HEK293 (cell line): Measurements from ENCODE around the gene COPZ1.
A peak's percentile ranks its signal among the peaks of the same experiment; 100 is the strongest.

Experiments used
- CTCF ChIP-seq: fragments of 450-650 bp; formaldehyde crosslinking; IDR thresholded peaks from 2 replicates; pipeline ENCODE4 v1.5.1; 2016; ENCODE audit warnings: missing biosample characterization, missing genetic modification characterization
- GLIS1 ChIP-seq: fragments of 450-650 bp; formaldehyde crosslinking; IDR thresholded peaks from 2 replicates; pipeline ENCODE4 v1.5.1; 2016; ENCODE audit warnings: missing biosample characterization, missing genetic modification characterization
- GLIS2 ChIP-seq: fragments of 450-650 bp; formaldehyde crosslinking; IDR thresholded peaks from 2 replicates; pipeline ENCODE4 v1.5.1; 2016; ENCODE audit warnings: missing biosample characterization, missing genetic modification characterization
- KLF1 ChIP-seq: fragments of 450-650 bp; formaldehyde crosslinking; IDR thresholded peaks from 2 replicates; pipeline ENCODE4 v1.5.1; 2016; ENCODE audit warnings: missing biosample characterization, missing genetic modification characterization
- KLF16 ChIP-seq: fragments of 450-650 bp; formaldehyde crosslinking; IDR thresholded peaks from 2 replicates; pipeline ENCODE4 v1.5.1; 2017; ENCODE audit warnings: missing biosample characterization, missing genetic modification characterization
- KLF17 ChIP-seq: fragments of 450-650 bp; formaldehyde crosslinking; IDR thresholded peaks from 2 replicates; pipeline ENCODE4 v1.5.1; 2016; ENCODE audit warnings: missing biosample characterization, missing genetic modification characterization
- PRDM2 ChIP-seq: fragments of 450-650 bp; formaldehyde crosslinking; IDR thresholded peaks from 2 replicates; pipeline ENCODE4 v1.5.1; 2016; ENCODE audit warnings: missing biosample characterization, missing genetic modification characterization, borderline replicate concordance
- SP2 ChIP-seq: fragments of 450-650 bp; formaldehyde crosslinking; IDR thresholded peaks from 2 replicates; pipeline ENCODE4 v1.5.1; 2016; ENCODE audit warnings: missing biosample characterization, missing genetic modification characterization
- SP7 ChIP-seq: fragments of 450-650 bp; formaldehyde crosslinking; IDR thresholded peaks from 2 replicates; pipeline ENCODE4 v1.5.1; 2016; ENCODE audit warnings: missing biosample characterization, missing genetic modification characterization
- TSHZ1 ChIP-seq: fragments of 450-650 bp; formaldehyde crosslinking; IDR thresholded peaks from 2 replicates; pipeline ENCODE4 v1.5.1; 2016; ENCODE audit warnings: missing biosample characterization, missing genetic modification characterization, borderline replicate concordance
- ZFP41 ChIP-seq: fragments of 450-650 bp; formaldehyde crosslinking; IDR thresholded peaks from 2 replicates; pipeline ENCODE4 v1.5.1; 2016; ENCODE audit warnings: missing biosample characterization, missing genetic modification characterization, borderline replicate concordance
- ZFP69B ChIP-seq: fragments of 450-650 bp; formaldehyde crosslinking; IDR thresholded peaks from 2 replicates; pipeline ENCODE4 v1.5.1; 2016; ENCODE audit warnings: missing biosample characterization, missing genetic modification characterization
- ZIC2 ChIP-seq: fragments of 450-650 bp; formaldehyde crosslinking; IDR thresholded peaks from 2 replicates; pipeline ENCODE4 v1.5.1; 2016; ENCODE audit warnings: missing biosample characterization, missing genetic modification characterization
- ZNF24 ChIP-seq: fragments of 450-650 bp; formaldehyde crosslinking; IDR thresholded peaks from 2 replicates; pipeline ENCODE4 v1.5.1; 2016; ENCODE audit warnings: missing biosample characterization, missing genetic modification characterization
- ZNF335 ChIP-seq: fragments of 450-650 bp; formaldehyde crosslinking; conservative IDR thresholded peaks from 2 replicates; pipeline ENCODE4 v1.5.1; 2016; ENCODE audit warnings: missing biosample characterization, missing genetic modification characterization
- ZNF341 ChIP-seq: fragments of 450-650 bp; formaldehyde crosslinking; IDR thresholded peaks from 2 replicates; pipeline ENCODE4; 2016; ENCODE audit warnings: low read depth, missing biosample characterization, missing genetic modification characterization
- ZNF398 ChIP-seq: fragments of 450-650 bp; formaldehyde crosslinking; IDR thresholded peaks from 2 replicates; pipeline ENCODE4 v1.5.1; 2017; ENCODE audit warnings: missing biosample characterization, missing genetic modification characterization
- ZNF423 ChIP-seq: fragments of 450-650 bp; formaldehyde crosslinking; IDR thresholded peaks from 2 replicates; pipeline ENCODE4 v1.5.1; 2016; ENCODE audit warnings: missing biosample characterization, missing genetic modification characterization
- ZNF521 ChIP-seq: fragments of 450-650 bp; formaldehyde crosslinking; IDR thresholded peaks from 2 replicates; pipeline ENCODE4 v1.5.1; 2017; ENCODE audit warnings: missing biosample characterization, mild to moderate bottlenecking, missing genetic modification characterization
- ZNF561 ChIP-seq: fragments of 450-650 bp; IDR thresholded peaks from 2 replicates; pipeline ENCODE4 v1.5.1; 2018; ENCODE audit warnings: missing biosample characterization, missing genetic modification characterization, borderline replicate concordance
- ZNF600 ChIP-seq: fragments of 450-650 bp; formaldehyde crosslinking; IDR thresholded peaks from 2 replicates; pipeline ENCODE4 v1.5.1; 2016; ENCODE audit warnings: missing biosample characterization, missing genetic modification characterization
- ZNF692 ChIP-seq: fragments of 450-650 bp; formaldehyde crosslinking; IDR thresholded peaks from 2 replicates; pipeline ENCODE4 v1.5.1; 2016; ENCODE audit warnings: missing biosample characterization, missing genetic modification characterization
- ZSCAN30 ChIP-seq: fragments of 450-650 bp; IDR thresholded peaks from 2 replicates; pipeline ENCODE4 v1.5.1; 2018; ENCODE audit warnings: missing biosample characterization, mild to moderate bottlenecking, missing genetic modification characterization, moderate library complexity

The COPZ1 gene

GRCh38 chr12:54304187-54304810, 20.6 kb upstream of the COPZ1 start (continued):
- peak; percentile 75 for TF ChIP-seq KLF17 (tag by site-specific recombination)
- TF ChIP-seq ZNF561 (tag by site-specific recombination): 0 out of 2 replicates have a peak, but pooled peaks have one; percentile 18
- TF ChIP-seq ZNF692 (tag by site-specific recombination): peak; percentile 70
- TF ChIP-seq ZNF341 (tag by site-specific recombination): peak; percentile 62
- no peak for TF ChIP-seq TSHZ1 (tag by site-specific recombination)
- peak; percentile 54 for TF ChIP-seq SP2 (tag by site-specific recombination)
- TF ChIP-seq ZSCAN30: peak; percentile 23; the same call in 1 of the 2 replicates
- TF ChIP-seq ZNF24: peak; percentile 27; the same call in 1 of the 2 replicates
- TF ChIP-seq ZFP69B (tag by site-specific recombination): peak; percentile 76
- peak; percentile 61; the same call in 1 of the 2 replicates for TF ChIP-seq ZNF600 (tag by site-specific recombination)
- peak; percentile 72 for TF ChIP-seq SP7 (tag by site-specific recombination)
- no peak for TF ChIP-seq ZFP41 (tag by site-specific recombination)
- peak; percentile 100 for TF ChIP-seq ZNF335 (tag by site-specific recombination)
- peak; percentile 82 for TF ChIP-seq ZNF398 (tag by site-specific recombination)
- TF ChIP-seq ZNF423 (tag by site-specific recombination): peak; percentile 95
- peak; percentile 99 for TF ChIP-seq ZIC2
- TF ChIP-seq ZNF521 (tag by site-specific recombination): no peak
- TF ChIP-seq KLF1 (tag by site-specific recombination): peak; percentile 97
- TF ChIP-seq GLIS1 (tag by site-specific recombination): peak; percentile 96
- no peak for TF ChIP-seq CTCF
- peak; percentile 90 for TF ChIP-seq GLIS2 (tag by site-specific recombination)
- TF ChIP-seq KLF16 (tag by site-specific recombination): 0 out of 2 replicates have a peak, but pooled peaks have one; percentile 53
- TF ChIP-seq PRDM2: no peak
